ENCODE results near the gene CACNA1B. TPM values are rescaled to one million over a fixed set of nuclear protein-coding genes. Genes with fewer than 3 reads are reported as not detected.
A peak's percentile ranks its signal among the peaks of the same experiment; 100 is the strongest.

The CACNA1B gene
- total and polyA plus RNA-seq, 9 of the 15 experiments (the other 6 are each of a cell fraction or from before 2014, with no cell fraction given): 0.01 to 0.04 TPM; not detected in 7

DNA sequence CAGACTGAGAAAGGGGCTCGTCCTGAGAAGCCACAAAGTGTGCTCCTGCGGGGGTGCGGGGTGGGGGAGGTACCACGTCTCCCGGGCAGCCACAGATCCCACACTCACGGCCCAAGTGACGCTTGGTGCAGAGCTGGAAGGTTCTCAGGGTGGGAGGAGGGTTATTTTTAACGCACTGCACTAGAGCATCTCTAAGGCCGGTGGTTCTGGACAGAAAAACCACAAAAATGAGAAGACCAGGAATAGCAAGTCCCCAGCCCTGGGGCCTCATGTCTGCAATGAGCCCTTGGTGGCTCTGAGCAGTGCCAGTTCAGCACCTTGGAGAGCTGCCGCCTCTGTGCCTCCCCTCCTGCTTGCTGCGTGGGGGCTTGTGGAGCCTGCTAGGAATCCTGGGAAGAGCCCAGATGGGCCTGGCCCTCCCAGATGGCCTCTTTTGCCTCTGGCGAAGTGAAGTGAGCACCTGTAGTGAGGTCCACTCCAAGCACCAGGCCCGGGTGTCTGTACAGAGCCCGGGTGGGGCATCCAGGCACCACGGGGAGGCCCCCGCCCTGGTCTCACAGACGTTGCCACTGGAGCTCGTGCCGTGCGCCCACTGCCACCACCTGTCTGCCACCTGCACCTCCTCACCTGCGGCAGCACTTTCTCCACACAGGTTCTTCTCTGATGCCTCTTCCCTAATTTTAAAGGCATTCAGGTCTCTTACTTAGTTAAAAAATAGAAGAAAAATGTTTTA is 48.9 kb upstream of the CACNA1B start:
- Histone ChIP-seq H3K4me1 (replicated peaks in 1 of 2; ENCODE audit: control insufficient read depth in 2 of 2, insufficient read depth in 2 of 2, low read length in 2 of 2) (peaks cover 0 to 9% of the 10 kb centered on the region in 2 experiments; a peak in 1 of 5 replicates), H3K9ac (ENCODE audit: insufficient read depth in 1 of 2, low read depth in 2 of 2, low read length in 2 of 2) (no peak overlapping the region), H3K4me2 (ENCODE audit: insufficient read depth, low read length) (no peak overlapping the region), H3K36me3 (ENCODE audit: control insufficient read depth, insufficient read depth, low read length) (peaks cover 39% of the 10 kb centered on the region; the same call in 2 of the 3 replicates), H3K27ac (ENCODE audit: extremely low read depth, low read depth, low read length) (no peak overlapping the region), H4K20me1 (replicated peaks; ENCODE audit: control insufficient read depth, insufficient read depth, low read length) (0 out of 2 replicates have a peak, but pooled peaks cover 3% of the 10 kb centered on the region), H3K4me3 (no peak overlapping the region), H2AFZ (ENCODE audit: low read depth, low read length) (no peak overlapping the region), H3K9me3 (replicated peaks; ENCODE audit: control insufficient read depth, insufficient read depth, low read depth, low read length) (no peaks in the 10 kb centered on the region), H3K9me1 (ENCODE audit: control insufficient read depth, insufficient read depth, low read length) (no peaks in the 10 kb centered on the region), H3K27me3 (ENCODE audit: control insufficient read depth in 2 of 2, insufficient read depth in 2 of 2, low read length in 2 of 2) (no peaks in the 10 kb centered on the region), H3K79me2 (ENCODE audit: control insufficient read depth, insufficient read depth, low read length) (no peaks in the 10 kb centered on the region)
- no peak for FAIRE-seq
- peak; percentile 30 to 56 (median 42) for DNase-seq (ENCODE audit: extremely low read depth in 1 of 4, low spot score in 3 of 4)
- peak; percentile 86 for TF ChIP-seq EHMT2 (IDR thresholded peaks at IDR 0.05)
- TF ChIP-seq RBM17 (IDR thresholded peaks at IDR 0.05; ENCODE audit: borderline replicate concordance, low read depth, low read length): no peak
- TF ChIP-seq ZBTB2 (IDR thresholded peaks at IDR 0.05): no peak
- TF ChIP-seq NFRKB (IDR thresholded peaks at IDR 0.05; ENCODE audit: low read depth): no peak
- TF ChIP-seq, protein P1, sequence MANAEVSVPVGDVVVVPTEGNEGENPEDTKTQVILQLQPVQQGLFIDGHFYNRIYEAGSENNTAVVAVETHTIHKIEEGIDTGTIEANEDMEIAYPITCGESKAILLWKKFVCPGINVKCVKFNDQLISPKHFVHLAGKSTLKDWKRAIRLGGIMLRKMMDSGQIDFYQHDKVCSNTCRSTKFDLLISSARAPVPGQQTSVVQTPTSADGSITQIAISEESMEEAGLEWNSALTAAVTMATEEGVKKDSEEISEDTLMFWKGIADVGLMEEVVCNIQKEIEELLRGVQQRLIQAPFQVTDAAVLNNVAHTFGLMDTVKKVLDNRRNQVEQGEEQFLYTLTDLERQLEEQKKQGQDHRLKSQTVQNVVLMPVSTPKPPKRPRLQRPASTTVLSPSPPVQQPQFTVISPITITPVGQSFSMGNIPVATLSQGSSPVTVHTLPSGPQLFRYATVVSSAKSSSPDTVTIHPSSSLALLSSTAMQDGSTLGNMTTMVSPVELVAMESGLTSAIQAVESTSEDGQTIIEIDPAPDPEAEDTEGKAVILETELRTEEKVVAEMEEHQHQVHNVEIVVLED (CRISPR knock-in tag; IDR thresholded peaks at IDR 0.05): no peak
- 0 out of 2 replicates have a peak, but pooled peaks have one; percentile 19 for TF ChIP-seq POLR2G (IDR thresholded peaks at IDR 0.05; ENCODE audit: low read depth, low read length)
- peak; percentile 79; the same call in 1 of the 2 replicates for TF ChIP-seq MIER1 (IDR thresholded peaks at IDR 0.05; ENCODE audit: low read depth)
- no peak for TF ChIP-seq PPARD (CRISPR knock-in tag; IDR thresholded peaks at IDR 0.05)
- TF ChIP-seq ZNF589 (CRISPR knock-in tag; IDR thresholded peaks at IDR 0.05; ENCODE audit: low read depth): no peak
- TF ChIP-seq, protein P2, sequence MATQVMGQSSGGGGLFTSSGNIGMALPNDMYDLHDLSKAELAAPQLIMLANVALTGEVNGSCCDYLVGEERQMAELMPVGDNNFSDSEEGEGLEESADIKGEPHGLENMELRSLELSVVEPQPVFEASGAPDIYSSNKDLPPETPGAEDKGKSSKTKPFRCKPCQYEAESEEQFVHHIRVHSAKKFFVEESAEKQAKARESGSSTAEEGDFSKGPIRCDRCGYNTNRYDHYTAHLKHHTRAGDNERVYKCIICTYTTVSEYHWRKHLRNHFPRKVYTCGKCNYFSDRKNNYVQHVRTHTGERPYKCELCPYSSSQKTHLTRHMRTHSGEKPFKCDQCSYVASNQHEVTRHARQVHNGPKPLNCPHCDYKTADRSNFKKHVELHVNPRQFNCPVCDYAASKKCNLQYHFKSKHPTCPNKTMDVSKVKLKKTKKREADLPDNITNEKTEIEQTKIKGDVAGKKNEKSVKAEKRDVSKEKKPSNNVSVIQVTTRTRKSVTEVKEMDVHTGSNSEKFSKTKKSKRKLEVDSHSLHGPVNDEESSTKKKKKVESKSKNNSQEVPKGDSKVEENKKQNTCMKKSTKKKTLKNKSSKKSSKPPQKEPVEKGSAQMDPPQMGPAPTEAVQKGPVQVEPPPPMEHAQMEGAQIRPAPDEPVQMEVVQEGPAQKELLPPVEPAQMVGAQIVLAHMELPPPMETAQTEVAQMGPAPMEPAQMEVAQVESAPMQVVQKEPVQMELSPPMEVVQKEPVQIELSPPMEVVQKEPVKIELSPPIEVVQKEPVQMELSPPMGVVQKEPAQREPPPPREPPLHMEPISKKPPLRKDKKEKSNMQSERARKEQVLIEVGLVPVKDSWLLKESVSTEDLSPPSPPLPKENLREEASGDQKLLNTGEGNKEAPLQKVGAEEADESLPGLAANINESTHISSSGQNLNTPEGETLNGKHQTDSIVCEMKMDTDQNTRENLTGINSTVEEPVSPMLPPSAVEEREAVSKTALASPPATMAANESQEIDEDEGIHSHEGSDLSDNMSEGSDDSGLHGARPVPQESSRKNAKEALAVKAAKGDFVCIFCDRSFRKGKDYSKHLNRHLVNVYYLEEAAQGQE (IDR thresholded peaks at IDR 0.05; ENCODE audit: borderline replicate concordance): peak; percentile 96
- TF ChIP-seq, protein P2 (CRISPR knock-in tag; IDR thresholded peaks at IDR 0.05; ENCODE audit: low read depth): peak; percentile 85
- ATAC-seq: peak; percentile 70
- in situ Hi-C loops (cut with MboI) (no loop called here), intact Hi-C loops (cut with micrococcal nuclease) (no loop called here)
- CTCF ChIA-PET (ENCODE audit: low intra/inter-chr PET ratio): no interaction called here
- no TSS peak for BruUV-seq (replicated peaks)
- WGBS (ENCODE audit: insufficient coverage, low coverage, missing lambda C conversion rate): 89% methylated on average over 20 of the region's 21 CpGs
- POLR2A ChIA-PET: interaction anchor here (0.6 kb wide), 2 partner anchors 36 to 640 kb away, joined by 3 to 4 read pairs; partner anchors contain the start of gene SSNA1
